Keratinocyte (primary cell): Measurements from ENCODE around the gene GRK1.

ENCODE experiments used
- EZH2 ChIP-seq: IDR thresholded peaks from one replicate; pipeline ENCODE4 v1.6.1; 2012; ENCODE audit warnings: inconsistent platforms, mild to moderate bottlenecking, low read length, moderate library complexity
- TF ChIP-seq, protein P1 (sequence below), 3 experiments: IDR thresholded peaks in 1 of 3; conservative IDR thresholded peaks in 1 of 3; optimal IDR thresholded peaks in 1 of 3; 2 replicates in 2 of 3; 3 replicates in 1 of 3; pipeline versions ENCODE3 to v1.5.1; 2011; ENCODE audit warnings: low read length in 3 of 3, mild to moderate bottlenecking in 3 of 3, moderate library complexity in 2 of 3, control low read depth in 1 of 3, inconsistent platforms in 1 of 3; ENCODE audit not compliant: insufficient read depth in 2 of 3; ENCODE audit errors: extremely low read depth in 1 of 3

DNA sequence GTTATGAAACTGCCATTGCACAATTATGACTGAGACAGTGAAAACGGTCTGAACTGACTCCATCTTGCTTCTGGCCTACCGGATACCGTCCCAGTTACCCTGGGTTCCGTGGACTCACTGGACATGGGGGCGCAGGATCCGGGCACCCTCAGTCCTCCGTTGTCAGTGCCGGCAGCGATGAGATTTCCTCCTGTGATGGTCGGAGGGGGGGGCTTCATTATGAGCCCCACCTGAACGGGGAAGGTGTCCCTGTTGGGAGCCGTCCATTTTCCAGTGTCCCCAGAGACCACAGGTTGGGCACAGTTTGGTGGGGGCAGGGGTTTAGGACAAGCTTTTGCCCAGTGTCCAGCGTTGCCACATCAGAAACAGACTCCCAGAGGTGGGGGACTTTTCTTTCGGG is 115.5 kb downstream of the GRK1 start:
- TF ChIP-seq, protein P1, sequence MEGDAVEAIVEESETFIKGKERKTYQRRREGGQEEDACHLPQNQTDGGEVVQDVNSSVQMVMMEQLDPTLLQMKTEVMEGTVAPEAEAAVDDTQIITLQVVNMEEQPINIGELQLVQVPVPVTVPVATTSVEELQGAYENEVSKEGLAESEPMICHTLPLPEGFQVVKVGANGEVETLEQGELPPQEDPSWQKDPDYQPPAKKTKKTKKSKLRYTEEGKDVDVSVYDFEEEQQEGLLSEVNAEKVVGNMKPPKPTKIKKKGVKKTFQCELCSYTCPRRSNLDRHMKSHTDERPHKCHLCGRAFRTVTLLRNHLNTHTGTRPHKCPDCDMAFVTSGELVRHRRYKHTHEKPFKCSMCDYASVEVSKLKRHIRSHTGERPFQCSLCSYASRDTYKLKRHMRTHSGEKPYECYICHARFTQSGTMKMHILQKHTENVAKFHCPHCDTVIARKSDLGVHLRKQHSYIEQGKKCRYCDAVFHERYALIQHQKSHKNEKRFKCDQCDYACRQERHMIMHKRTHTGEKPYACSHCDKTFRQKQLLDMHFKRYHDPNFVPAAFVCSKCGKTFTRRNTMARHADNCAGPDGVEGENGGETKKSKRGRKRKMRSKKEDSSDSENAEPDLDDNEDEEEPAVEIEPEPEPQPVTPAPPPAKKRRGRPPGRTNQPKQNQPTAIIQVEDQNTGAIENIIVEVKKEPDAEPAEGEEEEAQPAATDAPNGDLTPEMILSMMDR (optimal IDR thresholded peaks at IDR 0.05 in 1 of 3, IDR thresholded peaks at IDR 0.05 in 1 of 3, conservative IDR thresholded peaks at IDR 0.05 in 1 of 3; ENCODE audit: extremely low read depth in 1 of 3, insufficient read depth in 2 of 3, low read length in 3 of 3): no peak
- TF ChIP-seq EZH2: no peak
